Measurements from ENCODE around the gene RNF31.

RNF31 gene

DNA sequence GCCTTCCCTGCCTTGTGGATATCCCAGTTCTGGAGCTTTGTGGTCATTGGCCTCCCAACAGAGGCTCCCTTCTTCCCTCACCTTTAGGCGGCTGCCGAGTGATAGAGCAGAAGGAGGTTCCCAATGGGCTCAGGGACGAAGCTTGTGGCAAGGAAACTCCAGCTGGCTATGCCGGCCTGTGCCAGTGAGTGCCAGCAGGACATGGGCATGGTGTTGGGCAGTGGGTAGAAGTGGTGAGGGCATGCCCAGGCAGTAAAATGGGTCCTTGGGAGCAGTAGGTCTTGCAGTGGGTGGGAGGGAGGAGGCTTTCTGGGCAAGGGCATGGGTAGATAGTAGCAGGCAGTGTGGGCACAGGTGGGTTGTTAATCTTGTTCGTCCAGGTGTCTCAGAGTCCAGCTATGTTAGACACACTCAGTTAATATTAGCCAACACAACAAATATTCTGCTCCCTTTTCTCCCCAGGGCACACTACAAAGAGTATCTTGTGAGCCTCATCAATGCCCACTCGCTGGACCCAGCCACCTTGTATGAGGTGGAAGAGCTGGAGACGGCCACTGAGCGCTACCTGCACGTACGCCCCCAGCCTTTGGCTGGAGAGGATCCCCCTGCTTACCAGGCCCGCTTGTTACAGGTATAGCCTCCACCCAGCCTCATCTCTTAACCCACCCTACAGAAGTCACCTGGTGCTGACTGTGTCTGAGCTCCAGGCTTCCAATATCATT, 12.6 kb downstream of the RNF31 start:
- no peak for FAIRE-seq
- no peak for DNase-seq (ENCODE audit: low spot score)

DNA sequence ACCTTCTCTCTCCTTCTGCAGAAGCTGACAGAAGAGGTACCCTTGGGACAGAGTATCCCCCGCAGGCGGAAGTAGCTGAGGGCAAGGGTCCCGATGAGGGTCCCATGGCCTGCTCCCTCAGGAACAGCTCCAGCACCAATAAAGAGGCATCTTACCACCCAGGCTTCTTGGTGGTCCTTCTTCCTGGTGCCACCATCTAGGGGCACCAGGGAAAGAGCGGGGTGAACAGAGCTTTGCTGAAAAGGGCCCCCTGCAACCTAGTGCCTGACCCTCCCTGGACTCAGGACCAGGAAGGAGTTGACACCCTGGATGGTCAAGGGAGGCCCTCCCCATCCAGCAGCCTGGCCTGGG, 13.2 kb downstream of the RNF31 start:
- DNase-seq (ENCODE audit: low spot score) = no peak

DNA sequence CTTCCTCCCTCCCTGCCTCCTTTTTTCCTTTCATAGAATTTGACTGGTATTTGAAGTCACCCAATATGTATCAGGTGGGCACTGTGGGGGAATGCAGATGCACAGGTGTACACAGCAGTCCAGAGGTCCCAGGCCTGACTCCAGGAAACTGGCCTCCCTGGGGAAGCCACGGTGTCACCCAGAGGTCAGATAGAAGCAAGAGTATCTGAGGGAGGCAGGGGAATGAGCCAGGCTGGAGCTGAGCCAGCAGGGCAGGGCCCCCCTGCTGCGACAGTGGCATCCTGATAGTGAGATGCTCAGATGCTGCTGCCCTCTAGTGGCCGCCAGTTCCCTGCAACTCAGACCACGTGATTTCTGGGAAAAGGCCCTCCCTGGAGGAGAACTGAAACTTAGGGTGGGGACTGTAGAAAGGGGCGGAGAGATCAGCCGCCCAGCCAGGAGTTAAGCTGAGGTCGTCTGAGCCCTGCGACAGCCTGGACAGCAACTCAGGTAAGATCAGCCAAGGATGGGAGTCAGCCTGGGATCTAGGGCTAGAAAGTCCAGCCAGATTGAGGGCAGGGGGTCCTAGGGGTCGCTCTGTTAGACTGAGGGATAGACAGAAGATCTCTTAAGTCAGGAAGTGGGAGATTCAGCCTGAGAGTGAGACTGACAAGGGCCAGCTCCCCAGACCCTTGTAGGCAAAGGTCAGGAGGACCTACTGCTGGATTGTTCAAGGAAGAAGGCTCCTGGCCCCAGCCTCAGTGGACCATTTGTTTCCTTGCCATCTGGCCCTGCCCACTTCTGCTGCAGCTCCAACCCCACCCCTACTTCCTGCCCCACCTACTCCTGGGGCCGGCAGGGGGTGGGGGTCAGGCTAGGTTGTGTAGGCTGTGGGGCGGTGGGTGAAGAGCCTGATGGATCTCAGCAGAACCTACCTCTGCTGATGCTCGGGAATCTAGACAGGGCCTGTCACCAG, 13.8 kb downstream of the RNF31 start, which contains the start of gene IRF9:
Gene IRF9, plus strand, starts transcription at position 416 of the 955 bp plus-strand sequence. CDS start 880 bp downstream, outside the sequence.
- FAIRE-seq (peak; percentile 50), DNase-seq (ENCODE audit: low spot score) (peak; percentile 92)

More for the DNA sequence above, 13.2 kb downstream of the RNF31 start:
- FAIRE-seq = no peak

DNA sequence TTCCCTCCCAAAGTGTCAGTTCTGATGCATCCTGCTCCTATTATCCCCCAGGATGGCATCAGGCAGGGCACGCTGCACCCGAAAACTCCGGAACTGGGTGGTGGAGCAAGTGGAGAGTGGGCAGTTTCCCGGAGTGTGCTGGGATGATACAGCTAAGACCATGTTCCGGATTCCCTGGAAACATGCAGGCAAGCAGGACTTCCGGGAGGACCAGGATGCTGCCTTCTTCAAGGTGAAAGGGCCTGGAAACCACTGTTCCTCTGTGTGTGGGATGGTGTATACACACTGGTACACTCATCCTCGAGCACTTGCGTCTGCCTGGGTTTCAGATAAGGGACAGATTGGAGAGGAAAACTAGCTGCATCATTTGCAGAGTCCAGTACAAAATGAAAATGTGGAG, 14.8 kb downstream of the RNF31 start:
- no peak for FAIRE-seq

DNA sequence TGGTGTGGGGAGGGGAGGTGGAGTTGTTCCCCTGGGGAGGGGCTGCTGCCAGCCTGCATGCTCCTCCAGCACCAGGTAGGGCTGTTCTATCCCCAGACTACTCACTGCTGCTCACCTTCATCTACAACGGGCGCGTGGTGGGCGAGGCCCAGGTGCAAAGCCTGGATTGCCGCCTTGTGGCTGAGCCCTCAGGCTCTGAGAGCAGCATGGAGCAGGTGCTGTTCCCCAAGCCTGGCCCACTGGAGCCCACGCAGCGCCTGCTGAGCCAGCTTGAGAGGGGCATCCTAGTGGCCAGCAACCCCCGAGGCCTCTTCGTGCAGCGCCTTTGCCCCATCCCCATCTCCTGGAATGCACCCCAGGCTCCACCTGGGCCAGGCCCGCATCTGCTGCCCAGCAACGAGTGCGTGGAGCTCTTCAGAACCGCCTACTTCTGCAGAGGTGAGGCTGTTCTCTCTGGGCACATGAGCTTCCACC, 17.3 kb downstream of the RNF31 start:
- DNase-seq (ENCODE audit: low spot score) = no peak
- FAIRE-seq = no peak

More for the DNA sequence above, 14.8 kb downstream of the RNF31 start:
- no peak for DNase-seq (ENCODE audit: low spot score)

DNA sequence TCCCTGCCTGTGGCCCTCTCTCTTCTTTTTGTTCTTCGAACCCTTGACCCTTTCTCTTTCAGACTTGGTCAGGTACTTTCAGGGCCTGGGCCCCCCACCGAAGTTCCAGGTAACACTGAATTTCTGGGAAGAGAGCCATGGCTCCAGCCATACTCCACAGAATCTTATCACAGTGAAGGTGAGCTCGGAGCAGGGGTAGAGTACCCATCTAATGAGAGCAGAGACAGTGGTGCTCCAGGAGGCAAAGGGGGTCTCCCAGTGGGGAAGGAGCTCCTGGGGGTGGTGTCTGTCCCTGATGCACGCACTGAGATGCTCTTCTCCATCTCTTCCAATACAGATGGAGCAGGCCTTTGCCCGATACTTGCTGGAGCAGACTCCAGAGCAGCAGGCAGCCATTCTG, 18.5 kb downstream of the RNF31 start:
- no peak for DNase-seq (ENCODE audit: low spot score)
- FAIRE-seq = no peak

DNA sequence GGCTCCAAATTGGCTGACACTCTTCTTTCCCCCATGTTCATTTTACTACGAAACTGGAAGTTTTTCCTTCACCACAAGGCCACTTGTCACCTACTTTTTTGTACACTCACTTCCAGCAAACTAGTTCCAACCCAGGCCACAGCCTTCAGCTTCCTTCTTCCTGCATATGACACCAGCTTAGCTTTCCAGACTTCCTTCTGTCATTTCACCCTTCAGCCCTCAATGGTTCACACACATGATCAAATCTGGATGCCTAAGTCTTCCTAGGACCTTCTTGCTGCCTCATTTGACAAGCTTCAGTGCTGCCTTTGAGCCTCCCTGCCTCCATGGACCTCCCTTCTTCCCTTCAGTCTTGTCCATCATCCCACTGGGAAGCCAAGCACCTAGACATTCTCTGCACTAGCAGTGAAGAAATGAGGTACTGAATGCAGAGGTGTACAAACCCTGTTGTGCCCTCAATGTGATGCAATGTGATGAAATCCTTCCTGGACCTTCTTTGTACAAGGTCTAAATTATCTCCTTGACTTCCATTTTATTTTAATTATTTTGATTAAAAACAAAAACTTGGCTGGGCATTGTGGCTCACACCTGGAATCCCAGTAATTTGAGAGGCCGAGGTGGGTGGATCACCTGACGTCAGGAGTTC, 20.3 kb downstream of the RNF31 start:
- DNase-seq (ENCODE audit: low spot score) (no peak), FAIRE-seq (no peak)

DNA sequence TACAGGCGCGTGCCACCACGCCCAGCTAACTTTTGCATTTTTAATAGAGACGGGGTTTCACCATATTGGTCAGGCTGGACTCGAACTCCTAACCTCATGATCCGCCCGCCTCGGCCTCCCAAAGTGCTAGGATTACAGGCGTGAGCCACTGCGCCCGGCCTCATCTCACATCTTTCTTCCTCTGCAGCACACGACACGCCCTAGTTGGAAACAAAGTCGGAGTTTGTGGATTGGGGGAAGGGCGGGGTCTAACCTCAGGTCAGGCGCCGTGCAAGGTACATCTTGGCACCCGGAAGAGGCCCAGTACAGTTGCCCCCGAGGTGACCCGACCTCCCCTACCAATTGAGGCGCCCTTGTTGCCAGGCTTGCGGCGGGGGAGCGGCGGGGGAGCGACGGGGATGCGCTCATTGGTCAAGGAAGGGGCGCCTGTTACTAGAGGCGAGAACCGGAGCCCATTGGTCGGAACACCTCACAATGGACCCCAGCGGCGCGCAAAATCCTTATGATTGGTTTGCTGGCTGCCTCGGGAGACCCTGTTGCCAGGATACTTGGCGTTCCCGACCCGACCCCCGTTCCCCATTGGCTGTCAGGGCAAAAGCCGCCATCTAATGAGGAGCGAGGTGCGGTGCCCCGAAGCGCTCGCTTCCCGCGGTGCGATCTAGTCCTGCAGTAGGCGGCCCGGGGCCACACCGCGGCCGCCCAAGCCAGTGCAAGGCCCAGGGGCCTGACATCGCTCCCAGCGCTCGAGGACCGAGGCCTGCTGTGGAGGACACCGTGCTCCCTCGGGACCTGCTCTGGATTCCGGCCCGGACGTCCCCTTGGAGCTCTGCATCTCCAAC, 24.3 kb downstream of the RNF31 start, which contains the start of gene REC8:
Gene REC8, plus strand, starts transcription at position 659 of the 839 bp plus-strand sequence. CDS start 473 bp downstream, outside the sequence.
- FAIRE-seq (no peak), DNase-seq (ENCODE audit: low spot score) (no peak)

DNA sequence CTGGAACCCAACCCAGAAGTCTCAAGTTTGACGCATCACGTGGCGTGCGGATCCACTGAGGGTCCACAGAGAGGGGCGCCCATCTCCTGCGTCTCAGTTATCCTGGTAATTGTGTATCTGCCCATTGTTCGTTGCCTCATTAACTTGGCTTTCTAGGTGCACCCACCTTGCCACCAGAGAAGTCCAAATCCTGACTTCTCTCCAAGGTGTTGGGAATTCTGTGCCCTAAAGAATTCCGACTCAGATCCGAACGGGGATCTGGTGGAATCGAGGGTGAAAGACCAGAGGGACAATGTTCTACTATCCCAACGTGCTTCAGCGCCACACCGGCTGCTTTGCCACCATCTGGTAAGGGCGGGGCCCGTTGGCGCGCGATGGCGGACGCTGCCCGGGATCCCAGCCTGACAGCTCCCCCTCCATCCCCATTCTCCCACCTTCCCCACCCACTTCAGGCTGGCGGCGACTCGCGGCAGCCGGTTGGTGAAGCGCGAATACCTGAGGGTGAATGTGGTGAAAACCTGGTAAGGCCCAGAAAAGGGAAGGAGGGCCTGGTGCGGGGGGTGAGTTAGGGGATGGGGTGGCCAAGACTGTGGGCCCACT, 25.1 kb downstream of the RNF31 start:
- FAIRE-seq (no peak), DNase-seq (ENCODE audit: low spot score) (no peak)

DNA sequence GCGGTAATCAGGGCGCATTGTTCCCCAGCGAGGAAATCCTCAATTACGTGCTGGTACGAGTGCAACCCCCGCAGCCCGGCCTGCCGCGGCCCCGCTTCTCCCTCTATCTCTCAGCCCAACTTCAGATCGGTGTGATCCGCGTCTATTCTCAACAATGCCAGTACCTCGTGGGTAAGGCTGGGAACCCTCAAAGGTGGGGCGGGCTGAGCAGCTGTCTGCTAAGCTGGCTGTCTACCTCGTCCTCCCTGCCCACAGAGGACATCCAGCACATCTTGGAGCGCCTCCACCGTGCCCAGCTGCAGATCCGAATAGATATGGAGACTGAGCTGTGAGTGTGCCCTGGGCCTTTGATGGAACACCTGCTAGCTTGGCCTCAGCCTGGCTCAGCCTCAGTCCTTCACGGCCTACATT, 25.6 kb downstream of the RNF31 start:
- no peak for FAIRE-seq
- no peak for DNase-seq (ENCODE audit: low spot score)

DNA sequence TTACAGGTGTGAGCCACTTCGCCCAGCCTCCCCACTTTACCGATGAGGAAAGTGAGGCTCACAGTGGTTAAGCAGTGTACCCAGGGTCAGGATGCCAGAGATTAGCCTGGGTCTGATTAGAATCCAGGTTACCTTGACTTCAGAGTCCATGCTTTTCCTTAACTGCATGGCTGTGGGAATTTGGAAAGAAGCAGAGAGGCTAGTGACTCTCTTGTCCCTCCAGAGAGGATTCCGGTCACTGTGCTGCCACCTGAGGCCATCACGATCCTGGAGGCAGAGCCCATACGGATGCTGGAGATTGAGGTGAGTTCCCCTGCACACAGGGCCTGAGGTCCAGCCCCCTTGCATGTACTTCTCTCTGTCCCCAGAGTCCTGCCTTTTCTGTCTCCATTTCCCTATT, 29.3 kb downstream of the RNF31 start:
- DNase-seq (ENCODE audit: low spot score) (no peak), FAIRE-seq (no peak)

DNA sequence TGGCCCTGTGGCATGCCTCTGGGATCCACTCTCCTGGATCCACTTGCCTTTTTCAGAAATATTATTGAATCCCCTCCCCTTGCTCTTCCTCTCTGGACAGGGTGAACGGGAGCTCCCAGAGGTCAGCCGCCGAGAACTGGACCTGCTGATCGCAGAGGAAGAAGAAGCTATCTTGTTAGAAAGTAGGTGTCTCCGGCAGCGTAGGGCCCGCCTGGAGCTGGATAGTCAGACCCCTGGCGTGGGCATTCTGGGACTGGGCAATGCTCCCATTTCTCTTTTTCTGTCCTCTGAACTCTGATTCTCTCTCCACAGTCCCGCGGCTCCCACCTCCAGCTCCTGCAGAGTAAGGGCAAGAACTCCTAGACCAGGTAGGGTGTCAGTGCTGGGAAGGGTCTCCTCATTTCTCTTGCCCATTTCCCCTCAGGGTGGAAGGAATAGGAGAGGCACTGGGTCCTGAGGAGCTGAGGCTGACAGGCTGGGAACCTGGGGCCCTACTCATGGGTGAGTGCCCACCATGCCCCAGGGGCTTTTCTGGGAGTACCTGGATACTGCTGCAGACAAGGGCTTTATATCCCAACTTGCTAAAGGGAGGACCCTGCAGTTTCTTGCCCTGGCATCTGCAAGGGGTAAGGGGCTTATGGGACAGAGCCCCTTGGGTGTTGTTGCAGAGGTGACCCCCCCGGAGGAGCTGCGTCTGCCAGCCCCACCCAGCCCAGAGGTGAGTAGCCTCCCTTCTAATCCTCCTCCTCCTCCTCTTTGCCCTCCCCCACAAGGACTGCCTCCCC, 29.9 kb downstream of the RNF31 start:
- DNase-seq (ENCODE audit: low spot score) (no peak), FAIRE-seq (no peak)

DNA sequence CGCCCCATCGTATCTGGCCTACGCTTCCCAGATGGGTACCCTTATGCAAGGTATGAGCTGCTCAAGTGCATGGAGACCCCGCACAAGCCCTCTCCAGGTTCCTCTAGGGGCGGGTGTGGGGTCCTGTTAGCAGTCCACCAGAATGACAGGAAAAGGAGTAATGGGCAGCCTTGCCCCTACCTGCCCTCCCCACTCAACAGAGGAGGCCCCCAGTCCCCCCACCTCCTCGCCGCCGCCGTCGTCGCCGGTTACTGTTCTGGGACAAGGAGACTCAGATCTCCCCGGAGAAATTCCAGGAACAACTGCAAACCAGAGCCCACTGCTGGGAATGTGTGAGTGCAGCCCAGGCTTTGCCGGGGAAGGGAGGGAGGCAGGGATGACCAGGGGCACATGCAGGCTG, 30.6 kb downstream of the RNF31 start:
- FAIRE-seq (no peak), DNase-seq (ENCODE audit: low spot score) (no peak)

DNA sequence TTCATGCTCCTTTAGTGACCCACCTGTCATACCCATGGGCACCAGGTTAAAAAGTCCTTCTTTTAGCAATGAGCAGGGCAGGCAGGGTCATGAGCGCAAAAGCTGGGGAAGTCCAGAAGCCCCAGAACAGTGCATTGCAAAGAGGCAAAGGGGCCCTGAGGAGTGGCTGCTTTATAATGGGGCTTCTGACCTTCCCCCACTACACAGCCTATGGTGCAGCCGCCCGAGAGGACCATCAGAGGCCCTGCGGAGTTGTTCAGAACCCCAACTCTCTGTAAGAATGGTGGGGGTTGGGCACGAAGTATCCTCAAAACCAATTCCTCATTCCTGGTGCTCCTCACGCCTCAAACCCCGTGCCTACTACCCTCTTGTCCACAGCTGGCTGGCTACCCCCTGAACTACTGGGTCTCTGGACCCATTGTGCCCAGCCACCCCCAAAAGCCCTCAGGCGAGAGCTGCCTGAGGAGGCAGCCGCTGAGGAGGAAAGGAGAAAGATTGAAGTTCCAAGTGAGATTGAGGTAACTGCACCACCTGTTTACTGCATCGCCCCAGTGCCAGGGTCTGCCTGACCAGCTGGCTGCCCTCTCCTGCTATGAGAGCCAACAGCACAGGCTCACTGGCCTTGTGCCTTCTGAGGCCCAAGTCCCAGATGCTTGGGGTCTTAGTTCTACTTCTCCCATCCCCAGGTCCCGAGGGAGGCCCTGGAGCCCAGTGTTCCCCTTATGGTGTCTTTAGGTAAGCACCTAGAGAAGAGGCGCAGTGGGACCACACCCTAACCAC, 31.3 kb downstream of the RNF31 start:
- FAIRE-seq (no peak), DNase-seq (ENCODE audit: low spot score) (no peak)

DNA sequence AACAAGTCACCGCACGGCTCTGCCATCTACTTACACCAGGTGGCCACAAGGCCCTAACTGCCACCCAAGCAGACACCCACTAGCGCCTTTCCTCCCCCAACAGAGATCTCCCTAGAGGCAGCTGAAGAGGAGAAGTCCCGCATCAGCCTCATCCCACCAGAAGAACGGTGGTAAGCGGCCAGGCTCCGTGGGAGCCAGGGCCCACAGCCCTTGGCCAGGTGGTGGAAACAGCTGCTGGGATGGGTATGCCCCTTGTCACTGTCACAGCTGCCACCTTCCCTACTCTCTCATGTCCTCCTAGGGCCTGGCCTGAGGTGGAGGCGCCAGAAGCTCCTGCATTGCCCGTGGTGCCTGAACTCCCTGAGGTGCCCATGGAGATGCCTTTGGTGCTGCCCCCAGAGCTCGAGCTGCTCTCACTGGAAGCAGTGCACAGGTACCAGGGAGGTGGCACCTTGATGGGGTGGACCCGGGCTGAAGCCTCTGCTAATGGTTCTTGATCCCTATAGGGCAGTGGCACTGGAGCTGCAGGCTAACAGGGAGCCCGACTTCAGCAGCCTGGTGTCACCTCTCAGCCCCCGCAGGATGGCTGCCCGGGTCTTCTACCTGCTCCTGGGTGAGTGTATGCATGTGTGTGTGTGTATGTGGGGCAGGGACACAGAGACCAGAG, 32.1 kb downstream of the RNF31 start:
- no peak for FAIRE-seq

DNA sequence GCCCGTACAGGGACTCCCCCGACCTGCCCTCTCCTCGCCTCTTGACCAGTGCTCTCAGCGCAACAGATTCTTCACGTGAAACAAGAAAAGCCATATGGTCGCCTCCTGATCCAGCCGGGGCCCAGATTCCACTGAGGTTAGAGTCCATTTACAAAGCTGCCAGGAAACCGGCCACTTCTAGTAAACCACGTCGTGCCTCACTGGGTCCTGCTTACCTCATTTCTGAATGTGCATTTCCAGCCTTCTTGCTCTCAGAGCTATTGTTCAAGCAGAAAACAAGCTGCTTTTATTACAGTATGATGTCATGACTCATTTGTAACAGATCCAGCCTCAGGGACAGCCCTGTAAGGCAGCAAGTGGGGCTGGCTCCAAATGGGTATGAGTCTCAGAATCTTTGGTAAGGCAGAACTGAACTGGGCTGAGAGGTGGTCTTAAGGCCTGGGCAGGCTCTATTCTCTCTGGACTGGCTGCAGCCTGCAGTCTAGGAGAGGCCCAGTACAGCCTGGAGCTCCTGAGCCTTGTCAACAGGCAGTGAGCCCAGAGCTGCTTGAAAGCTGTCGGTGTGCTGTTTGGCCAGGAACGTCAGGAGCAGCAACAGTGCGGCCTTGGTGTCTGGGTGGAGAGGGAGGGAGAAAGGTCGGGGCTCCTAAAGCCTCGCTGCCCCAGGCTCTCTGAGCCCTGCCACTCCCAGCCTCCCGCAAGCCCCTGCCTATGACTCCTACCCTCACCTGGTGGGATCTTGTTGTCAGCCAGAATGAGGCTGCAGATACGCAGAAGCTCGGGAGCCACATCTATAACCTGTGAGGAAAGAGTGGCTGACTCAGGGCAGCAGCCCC, 32.9 kb downstream of the RNF31 start:
- no peak for DNase-seq (ENCODE audit: low spot score)
- no peak for FAIRE-seq

More for the DNA sequence above, 32.1 kb downstream of the RNF31 start:
- DNase-seq (ENCODE audit: low spot score) = no peak

DNA sequence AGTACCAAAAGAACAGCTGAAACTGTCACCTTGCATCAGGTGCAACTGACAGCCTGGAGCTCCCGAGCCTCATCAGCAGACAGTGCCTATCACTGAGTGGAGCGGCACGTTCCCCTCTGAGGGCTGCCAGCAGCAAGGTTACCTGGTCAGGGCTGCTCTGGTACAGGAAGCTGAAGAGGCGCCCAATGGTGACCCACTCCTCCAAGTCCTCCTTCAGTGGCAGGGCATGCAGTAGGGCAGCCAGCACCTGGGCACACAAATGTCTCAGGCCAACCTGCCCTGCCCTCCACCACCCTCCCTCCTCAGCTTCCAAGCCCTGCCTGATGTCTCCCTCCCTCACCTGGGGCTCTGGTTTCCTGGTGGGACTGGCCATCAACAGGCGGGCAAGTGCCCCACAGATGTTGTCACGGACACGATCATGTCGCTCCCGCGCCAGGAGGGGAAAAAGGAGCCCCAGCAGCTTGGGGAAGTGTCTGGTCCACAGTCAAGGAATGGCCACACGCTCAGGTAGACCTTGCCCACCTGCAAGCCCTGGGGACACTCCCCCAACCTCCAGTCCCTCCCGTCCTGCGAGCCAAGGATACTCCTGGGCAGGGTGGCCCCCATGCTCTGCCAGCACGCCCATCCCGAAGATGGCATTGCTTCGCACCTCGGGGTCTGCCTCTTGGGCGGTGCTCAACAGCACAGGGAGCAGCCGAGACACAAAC, 34.2 kb downstream of the RNF31 start:
- DNase-seq (ENCODE audit: low spot score) (no peak), FAIRE-seq (no peak)

All from urothelium cell line (cell line).